Fibroblast of skin of right biceps (primary cell): ENCODE results near the gene C3orf49.
A peak's percentile ranks its signal among the peaks of the same experiment; 100 is the strongest.

Source experiments
- DNase-seq: peaks from one replicate; pipeline ENCODE4 v3.0.0-alpha.2; 2013

The C3orf49 gene

DNA sequence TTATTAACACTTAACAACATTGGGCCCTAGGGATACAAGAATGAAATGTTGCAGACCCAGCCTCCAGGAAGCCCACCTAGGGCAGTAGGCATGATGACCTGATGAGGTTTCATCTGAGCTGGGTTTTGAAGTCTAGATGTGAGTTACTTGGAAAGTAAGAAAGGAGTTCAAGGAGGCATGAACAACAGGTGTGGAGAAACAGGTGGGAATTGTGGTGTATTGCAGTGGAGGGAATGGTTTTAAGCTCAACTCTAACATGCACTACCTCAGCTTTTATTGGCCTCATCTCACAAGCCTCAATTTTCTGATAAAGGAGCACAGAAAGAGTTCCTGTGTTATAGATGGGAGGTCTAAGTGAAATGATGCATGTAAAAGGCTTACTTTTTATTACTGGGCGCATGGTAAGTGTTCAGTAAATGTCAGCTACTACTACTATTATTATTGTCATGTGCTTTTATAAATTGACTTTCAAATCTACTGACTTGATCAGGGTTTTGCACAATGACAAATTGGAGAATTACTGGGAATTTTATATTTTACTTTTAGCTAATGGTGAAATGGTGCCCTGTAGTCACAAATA lies 73.8 kb downstream of the C3orf49 start:
- no peak for DNase-seq

- no peak for DNase-seq
These were observed 76.5 kb downstream of the C3orf49 start for GRCh38 chr3:63895422-63896189.

GRCh38 chr3:63896332-63897030 lies 77.4 kb downstream of the C3orf49 start:
- DNase-seq = peak; percentile 36
